ENCODE results near the gene SLBP.

SLBP gene

DNA sequence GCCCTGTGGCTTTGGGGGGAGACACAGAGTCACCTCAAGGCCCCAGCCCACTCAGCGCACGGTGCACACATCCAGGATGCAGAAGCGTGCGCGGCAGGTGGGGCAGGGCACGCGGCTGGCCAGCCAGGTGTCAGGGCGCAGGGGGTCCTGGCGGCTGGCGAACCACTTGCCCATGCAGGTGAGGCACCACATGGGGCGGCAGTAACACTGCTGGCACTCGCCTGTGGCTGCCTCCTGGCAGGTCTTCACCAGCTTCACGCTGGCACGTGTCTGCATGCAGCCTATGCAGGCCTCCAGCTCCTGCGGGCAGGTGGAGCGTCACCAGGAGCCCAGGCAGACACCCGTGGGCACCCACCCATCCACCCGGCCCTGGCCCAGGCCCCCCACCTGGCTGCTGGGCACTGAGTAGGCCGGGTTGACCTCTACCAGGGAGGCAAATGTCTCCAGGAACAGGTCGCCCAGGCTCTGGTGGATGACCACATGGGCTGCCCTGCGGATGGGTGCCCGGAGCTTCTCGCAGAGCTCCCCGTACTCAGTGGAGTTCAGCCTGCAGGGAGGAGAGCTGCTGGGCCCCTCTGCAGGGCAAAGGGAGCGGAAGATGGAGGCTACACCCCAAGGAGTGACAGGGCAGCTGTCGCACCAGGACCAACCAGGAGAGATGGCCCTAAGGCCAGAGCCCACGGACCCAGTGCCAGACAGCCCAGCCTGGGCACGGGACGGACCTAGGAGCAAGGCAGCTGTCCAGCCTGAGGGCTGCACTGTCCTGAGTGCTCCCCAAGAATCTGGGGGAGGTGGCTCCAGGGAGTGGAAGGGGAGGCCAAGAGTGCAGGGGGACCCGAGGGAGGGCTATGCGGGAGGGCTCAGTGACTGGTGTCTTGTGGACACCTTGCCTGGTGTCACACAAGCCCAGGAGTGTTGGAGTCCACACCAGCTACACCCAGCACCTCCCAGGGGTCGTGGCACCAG is 5.3 kb upstream of the SLBP start:
- no peak overlapping the region for H3K4me3 ChIP-seq (ENCODE audit: low read depth, low read length)
- no peak for DNase-seq (ENCODE audit: low read depth, low spot score)
- in situ Hi-C loops (cut with HindIII; ENCODE audit: low sequenced_read_pairs): no loop called here
- TF ChIP-seq CTCF (IDR thresholded peaks at IDR 0.05; ENCODE audit: low read depth, low read length): no peak

- no peak for TF ChIP-seq CTCF (IDR thresholded peaks at IDR 0.05; ENCODE audit: low read depth, low read length)
- H3K4me3 ChIP-seq (ENCODE audit: low read depth, low read length): no peak overlapping the region
- no peak for DNase-seq (ENCODE audit: low read depth, low spot score)
- in situ Hi-C loops (cut with HindIII; ENCODE audit: low sequenced_read_pairs): no loop called here
These were observed 4.2 kb upstream of the SLBP start for GRCh38 chr4:1716065-1716945.

- H3K4me3 ChIP-seq (ENCODE audit: low read depth, low read length): no peak overlapping the region
- TF ChIP-seq CTCF (IDR thresholded peaks at IDR 0.05; ENCODE audit: low read depth, low read length): no peak
- DNase-seq (ENCODE audit: low read depth, low spot score): no peak
- in situ Hi-C loops (cut with HindIII; ENCODE audit: low sequenced_read_pairs): no loop called here
These were observed 3.1 kb upstream of the SLBP start for GRCh38 chr4:1715002-1715758.

DNA sequence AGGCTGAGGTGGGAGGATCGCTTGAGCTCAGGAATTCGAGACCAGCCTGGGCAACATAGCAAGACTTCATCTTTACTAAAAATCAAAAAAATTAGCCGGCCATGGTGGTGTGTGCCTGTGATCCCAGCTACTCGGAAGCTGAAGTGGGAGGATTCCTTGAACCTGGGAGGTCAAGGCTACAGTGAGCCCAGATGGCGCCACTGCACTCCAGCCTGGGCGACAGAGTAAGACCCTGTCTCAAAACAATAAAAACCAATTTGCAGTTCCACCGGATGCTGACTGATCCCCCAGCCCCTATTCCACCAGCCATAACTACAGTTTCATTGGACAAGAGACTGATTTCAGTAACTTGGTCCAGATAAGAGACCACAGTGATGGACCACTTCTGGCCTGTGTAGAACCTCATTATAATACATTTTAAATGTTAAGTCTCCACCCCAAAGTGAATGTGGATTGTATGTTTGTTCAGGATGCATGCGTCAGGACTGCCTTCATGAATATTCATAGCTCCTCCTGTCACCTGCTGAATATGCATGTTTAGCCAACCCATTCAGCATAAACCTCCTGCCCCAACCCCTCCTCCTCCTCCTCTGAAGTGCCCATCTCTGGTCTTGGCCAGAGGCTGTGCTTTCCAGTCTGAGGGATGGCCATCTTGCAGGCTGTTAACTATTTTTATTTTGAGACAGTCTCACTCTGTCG is 2.3 kb upstream of the SLBP start:
- no peak overlapping the region for H3K4me3 ChIP-seq (ENCODE audit: low read depth, low read length)
- no peak for TF ChIP-seq CTCF (IDR thresholded peaks at IDR 0.05; ENCODE audit: low read depth, low read length)
- in situ Hi-C loops (cut with HindIII; ENCODE audit: low sequenced_read_pairs): no loop called here
- DNase-seq (ENCODE audit: low read depth, low spot score): no peak

- no peak for TF ChIP-seq CTCF (IDR thresholded peaks at IDR 0.05; ENCODE audit: low read depth, low read length)
- H3K4me3 ChIP-seq (ENCODE audit: low read depth, low read length): peak overlapping the region; percentile 86
- DNase-seq (ENCODE audit: low read depth, low spot score): no peak
- in situ Hi-C loops (cut with HindIII; ENCODE audit: low sequenced_read_pairs): no loop called here
These were observed 1.1 kb upstream of the SLBP start for GRCh38 chr4:1713003-1713851.

All from astrocyte of the spinal cord (primary cell).